ENCODE measurements around the gene FEM1B. TPM values are rescaled to one million over a fixed set of nuclear protein-coding genes. Genes with fewer than 3 reads are reported as not detected.

Gene FEM1B
- total RNA-seq, 1 experiment from 2014 or later: 47.3 TPM

- Histone ChIP-seq H3K27ac (ENCODE audit: low read depth, low read length, poor library complexity, severe bottlenecking) (no peak overlapping the region), H3K27me3 (replicated peaks; ENCODE audit: insufficient read depth, low read depth, low read length, poor library complexity) (no peaks in the 10 kb centered on the region), H3K4me1 (ENCODE audit: insufficient read depth, low read length, poor library complexity, severe bottlenecking) (peaks cover 3% of the 10 kb centered on the region), H3K4me3 (ENCODE audit: low read depth, low read length, poor library complexity, severe bottlenecking) (no peak overlapping the region), H3K9me3 (ENCODE audit: low read depth, low read length, poor library complexity, severe bottlenecking) (no peaks in the 10 kb centered on the region), H3K36me3 (ENCODE audit: insufficient read depth, low read length, poor library complexity, severe bottlenecking) (peaks cover 31% of the 10 kb centered on the region)
- ChIA-PET CTCF (no interaction called here), POLR2A (ENCODE audit: low non-redundant PET) (no interaction called here)
- no TSS peak for BruUV-seq (replicated peaks)
- TF ChIP-seq, protein P1, sequence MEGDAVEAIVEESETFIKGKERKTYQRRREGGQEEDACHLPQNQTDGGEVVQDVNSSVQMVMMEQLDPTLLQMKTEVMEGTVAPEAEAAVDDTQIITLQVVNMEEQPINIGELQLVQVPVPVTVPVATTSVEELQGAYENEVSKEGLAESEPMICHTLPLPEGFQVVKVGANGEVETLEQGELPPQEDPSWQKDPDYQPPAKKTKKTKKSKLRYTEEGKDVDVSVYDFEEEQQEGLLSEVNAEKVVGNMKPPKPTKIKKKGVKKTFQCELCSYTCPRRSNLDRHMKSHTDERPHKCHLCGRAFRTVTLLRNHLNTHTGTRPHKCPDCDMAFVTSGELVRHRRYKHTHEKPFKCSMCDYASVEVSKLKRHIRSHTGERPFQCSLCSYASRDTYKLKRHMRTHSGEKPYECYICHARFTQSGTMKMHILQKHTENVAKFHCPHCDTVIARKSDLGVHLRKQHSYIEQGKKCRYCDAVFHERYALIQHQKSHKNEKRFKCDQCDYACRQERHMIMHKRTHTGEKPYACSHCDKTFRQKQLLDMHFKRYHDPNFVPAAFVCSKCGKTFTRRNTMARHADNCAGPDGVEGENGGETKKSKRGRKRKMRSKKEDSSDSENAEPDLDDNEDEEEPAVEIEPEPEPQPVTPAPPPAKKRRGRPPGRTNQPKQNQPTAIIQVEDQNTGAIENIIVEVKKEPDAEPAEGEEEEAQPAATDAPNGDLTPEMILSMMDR (conservative IDR thresholded peaks at IDR 0.05; ENCODE audit: low read depth, low read length): no peak
- TF ChIP-seq EZH2 (IDR thresholded peaks at IDR 0.05; ENCODE audit: borderline replicate concordance, low read depth, low read length, poor library complexity, severe bottlenecking): no peak
- intact Hi-C loops (cut with micrococcal nuclease; ENCODE audit: unreplicated experiment): no loop called here
- DNase-seq (ENCODE audit: low spot score): no peak
These were observed 14.7 kb downstream of the FEM1B start for GRCh38 chr15:68292157-68292781.

DNA sequence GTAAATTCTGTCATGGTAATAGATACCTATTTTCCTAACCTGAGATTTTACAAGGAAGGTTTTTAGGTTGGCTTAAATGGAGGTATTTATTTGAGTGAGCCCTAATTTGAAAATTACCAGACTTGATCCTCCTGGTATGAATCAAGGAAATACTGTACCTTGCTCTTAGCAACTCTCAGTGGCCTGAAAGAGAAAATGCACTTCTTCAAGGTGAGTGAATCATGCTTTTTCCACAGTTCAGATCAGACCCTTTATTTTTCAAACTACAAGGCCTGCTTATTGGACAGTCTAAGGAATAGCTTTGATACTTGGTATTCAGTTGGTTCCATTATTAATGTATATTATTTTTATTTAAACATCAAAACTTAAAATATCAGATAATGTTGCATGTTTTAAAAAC, 15.4 kb downstream of the FEM1B start:
- ChIA-PET POLR2A (ENCODE audit: low non-redundant PET) (no interaction called here), CTCF (no interaction called here)
- H3K4me3 ChIP-seq (ENCODE audit: low read depth, low read length, poor library complexity, severe bottlenecking): no peak overlapping the region
- H3K36me3 ChIP-seq (ENCODE audit: insufficient read depth, low read length, poor library complexity, severe bottlenecking): peaks cover 31% of the 10 kb centered on the region
- H3K4me1 ChIP-seq (ENCODE audit: insufficient read depth, low read length, poor library complexity, severe bottlenecking): peaks cover 3% of the 10 kb centered on the region
- BruUV-seq (replicated peaks): TSS peak; percentile 4
- TF ChIP-seq, protein P1 (conservative IDR thresholded peaks at IDR 0.05; ENCODE audit: low read depth, low read length): no peak
- TF ChIP-seq EZH2 (IDR thresholded peaks at IDR 0.05; ENCODE audit: borderline replicate concordance, low read depth, low read length, poor library complexity, severe bottlenecking): no peak
- no peak for DNase-seq (ENCODE audit: low spot score)
- no peaks in the 10 kb centered on the region for H3K27me3 ChIP-seq (replicated peaks; ENCODE audit: insufficient read depth, low read depth, low read length, poor library complexity)
- no peaks in the 10 kb centered on the region for H3K9me3 ChIP-seq (ENCODE audit: low read depth, low read length, poor library complexity, severe bottlenecking)
- intact Hi-C loops (cut with micrococcal nuclease; ENCODE audit: unreplicated experiment): no loop called here
- H3K27ac ChIP-seq (ENCODE audit: low read depth, low read length, poor library complexity, severe bottlenecking): no peak overlapping the region

GRCh38 chr15:68295014-68295805, 17.7 kb downstream of the FEM1B start:
- Histone ChIP-seq H3K27ac (ENCODE audit: low read depth, low read length, poor library complexity, severe bottlenecking) (no peak overlapping the region), H3K4me1 (ENCODE audit: insufficient read depth, low read length, poor library complexity, severe bottlenecking) (no peaks in the 10 kb centered on the region), H3K4me3 (ENCODE audit: low read depth, low read length, poor library complexity, severe bottlenecking) (no peak overlapping the region), H3K27me3 (replicated peaks; ENCODE audit: insufficient read depth, low read depth, low read length, poor library complexity) (no peaks in the 10 kb centered on the region), H3K36me3 (ENCODE audit: insufficient read depth, low read length, poor library complexity, severe bottlenecking) (peaks cover 20% of the 10 kb centered on the region), H3K9me3 (ENCODE audit: low read depth, low read length, poor library complexity, severe bottlenecking) (no peaks in the 10 kb centered on the region)
- intact Hi-C loops (cut with micrococcal nuclease; ENCODE audit: unreplicated experiment): no loop called here
- DNase-seq (ENCODE audit: low spot score): no peak
- TF ChIP-seq EZH2 (IDR thresholded peaks at IDR 0.05; ENCODE audit: borderline replicate concordance, low read depth, low read length, poor library complexity, severe bottlenecking): no peak
- TF ChIP-seq, protein P1 (conservative IDR thresholded peaks at IDR 0.05; ENCODE audit: low read depth, low read length): no peak
- ChIA-PET CTCF (no interaction called here), POLR2A (ENCODE audit: low non-redundant PET) (no interaction called here)
- BruUV-seq (replicated peaks): no TSS peak

Data from A673 (cell line).